Fibroblast of mammary gland (primary cell): ENCODE data around the gene STPG1.
"Not testable (repeated sequence)": the region's sequence is repeated elsewhere in the genome, so short reads cannot be mapped to it uniquely, and the experiment has no call there.

ENCODE experiments used
- DNase-seq: peaks from one replicate; pipeline ENCODE4 v3.0.0-alpha.2; 2010; ENCODE audit warnings: low read depth
- H3K4me3 ChIP-seq: 2 replicates; pipeline ENCODE4 v1.5.1; 2011; ENCODE audit warnings: low read depth, mild to moderate bottlenecking, low read length, moderate library complexity; ENCODE audit not compliant: control insufficient read depth
- CTCF ChIP-seq: conservative IDR thresholded peaks from 2 replicates; pipeline ENCODE4 v1.5.1; 2011; ENCODE audit warnings: low read depth, low read length, inconsistent platforms; ENCODE audit not compliant: control insufficient read depth, insufficient read depth

The STPG1 gene

GRCh38 chr1:24452922-24453485 lies 39.4 kb upstream of the STPG1 start:
- H3K4me3 ChIP-seq, result no peak overlapping the region
- no peak for TF ChIP-seq CTCF

GRCh38 chr1:24451746-24452145 lies 38.2 kb upstream of the STPG1 start:
- DNase-seq, result no peak
- TF ChIP-seq CTCF, result no peak
- H3K4me3 ChIP-seq, result no peak overlapping the region

More at GRCh38 chr1:24452922-24453485, 39.4 kb upstream of the STPG1 start:
- no peak for DNase-seq

- H3K4me3 ChIP-seq, result no peak overlapping the region
- TF ChIP-seq CTCF, result no peak
- no peak for DNase-seq
Measured at GRCh38 chr1:24450857-24451397, 37.3 kb upstream of the STPG1 start.

GRCh38 chr1:24450316-24450715 lies 36.7 kb upstream of the STPG1 start:
- TF ChIP-seq CTCF, result no peak
- no peak overlapping the region for H3K4me3 ChIP-seq
- no peak for DNase-seq

- not testable (repeated sequence) for DNase-seq, H3K4me3 ChIP-seq
Measured at GRCh38 chr1:24446446-24446845, 32.9 kb upstream of the STPG1 start.

GRCh38 chr1:24443241-24443656 lies 29.7 kb upstream of the STPG1 start:
- TF ChIP-seq CTCF, result no peak
- no peak overlapping the region for H3K4me3 ChIP-seq
- no peak for DNase-seq

- TF ChIP-seq CTCF, result no peak
- peak; percentile 37 for DNase-seq
- no peak overlapping the region for H3K4me3 ChIP-seq
Measured at GRCh38 chr1:24442764-24443163, 29.2 kb upstream of the STPG1 start.
